Measurements from ENCODE around the gene BET1. TPM values are rescaled to one million over a fixed set of nuclear protein-coding genes. Genes with fewer than 3 reads are reported as not detected.

BET1 gene
- total RNA-seq, 1 donor from 2014 or later = 60.7 TPM

DNA sequence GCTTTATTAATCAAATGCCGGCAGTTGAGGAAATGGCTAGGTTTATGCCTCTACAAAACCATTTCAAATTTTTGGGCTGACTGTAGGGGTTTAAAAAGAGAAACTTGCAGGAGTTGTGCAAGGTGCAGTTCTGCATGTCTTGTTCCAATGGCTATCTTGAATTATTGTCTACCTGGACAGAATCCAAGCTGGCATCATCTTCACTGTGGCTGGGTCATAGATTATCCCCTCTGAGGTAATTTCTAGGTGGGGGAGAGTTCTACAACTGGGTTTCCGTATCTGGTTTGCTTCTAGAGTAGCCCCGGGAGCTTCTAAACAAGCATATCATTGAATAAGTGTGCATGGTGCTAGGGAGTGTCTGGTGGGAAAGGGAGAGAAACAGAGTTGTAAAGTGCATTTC, 16.9 kb downstream of the BET1 start:
- Histone ChIP-seq H3K9me3 (ENCODE audit: low read depth) (no peaks in the 10 kb centered on the region), H3K4me2 (no peak overlapping the region), H3K4me3 (no peak overlapping the region), H4K20me1 (ENCODE audit: low read depth) (no peaks in the 10 kb centered on the region), H3F3A (ENCODE audit: low read depth) (no peaks in the 10 kb centered on the region), H3K79me2 (ENCODE audit: low read depth) (no peaks in the 10 kb centered on the region), H3K27me3 (no peaks in the 10 kb centered on the region), H2AFZ (replicated peaks) (no peak overlapping the region), H3K27ac (no peak overlapping the region), H3K4me1 (no peaks in the 10 kb centered on the region), H3K36me3 (no peaks in the 10 kb centered on the region), H3K9ac (no peak overlapping the region)
- Mint-ChIP-seq H3K4me1 (no peaks in the 10 kb centered on the region), H3K4me3 (no peak overlapping the region), H3K27me3 (ENCODE audit: insufficient read depth, low read depth) (no peaks in the 10 kb centered on the region), H3K36me3 (peaks cover under 1% of the 10 kb centered on the region), H3K9me3 (no peaks in the 10 kb centered on the region), H3K27ac (no peak overlapping the region)
- no peak for DNase-seq (ENCODE audit: low spot score)
- TF ChIP-seq EZH2 (IDR thresholded peaks at IDR 0.05) (no peak), EZH2phosphoT487 (IDR thresholded peaks at IDR 0.05) (no peak)
- TF ChIP-seq, protein P1, sequence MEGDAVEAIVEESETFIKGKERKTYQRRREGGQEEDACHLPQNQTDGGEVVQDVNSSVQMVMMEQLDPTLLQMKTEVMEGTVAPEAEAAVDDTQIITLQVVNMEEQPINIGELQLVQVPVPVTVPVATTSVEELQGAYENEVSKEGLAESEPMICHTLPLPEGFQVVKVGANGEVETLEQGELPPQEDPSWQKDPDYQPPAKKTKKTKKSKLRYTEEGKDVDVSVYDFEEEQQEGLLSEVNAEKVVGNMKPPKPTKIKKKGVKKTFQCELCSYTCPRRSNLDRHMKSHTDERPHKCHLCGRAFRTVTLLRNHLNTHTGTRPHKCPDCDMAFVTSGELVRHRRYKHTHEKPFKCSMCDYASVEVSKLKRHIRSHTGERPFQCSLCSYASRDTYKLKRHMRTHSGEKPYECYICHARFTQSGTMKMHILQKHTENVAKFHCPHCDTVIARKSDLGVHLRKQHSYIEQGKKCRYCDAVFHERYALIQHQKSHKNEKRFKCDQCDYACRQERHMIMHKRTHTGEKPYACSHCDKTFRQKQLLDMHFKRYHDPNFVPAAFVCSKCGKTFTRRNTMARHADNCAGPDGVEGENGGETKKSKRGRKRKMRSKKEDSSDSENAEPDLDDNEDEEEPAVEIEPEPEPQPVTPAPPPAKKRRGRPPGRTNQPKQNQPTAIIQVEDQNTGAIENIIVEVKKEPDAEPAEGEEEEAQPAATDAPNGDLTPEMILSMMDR (IDR thresholded peaks at IDR 0.05) = no peak

DNA sequence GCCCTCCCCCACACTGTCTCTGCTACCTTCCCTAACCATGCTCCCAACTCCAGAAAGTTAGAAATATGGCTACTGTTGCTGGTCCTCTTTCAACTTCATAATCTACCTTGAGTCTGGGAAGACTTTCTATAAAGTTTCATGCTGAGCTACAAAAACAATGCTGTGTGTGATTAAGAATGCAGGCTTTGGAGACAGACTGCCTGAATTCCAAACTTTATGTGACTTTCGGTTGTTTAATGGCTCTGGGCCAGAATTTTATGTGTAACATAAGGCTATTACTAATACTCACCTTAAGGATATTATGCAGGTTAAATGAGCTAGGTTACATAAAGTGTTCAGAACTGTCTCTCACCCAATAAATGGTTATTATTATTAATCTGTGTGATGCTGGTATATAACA, 19.1 kb downstream of the BET1 start:
- H3K4me1 Mint-ChIP-seq = no peaks in the 10 kb centered on the region
- H2AFZ ChIP-seq (replicated peaks) = no peak overlapping the region
- H3K9me3 ChIP-seq (ENCODE audit: low read depth) = no peaks in the 10 kb centered on the region
- H3K36me3 Mint-ChIP-seq = no peaks in the 10 kb centered on the region
- H3K36me3 ChIP-seq = no peaks in the 10 kb centered on the region
- no peak overlapping the region for H3K9ac ChIP-seq
- no peaks in the 10 kb centered on the region for H3K9me3 Mint-ChIP-seq
- no peaks in the 10 kb centered on the region for H3K27me3 Mint-ChIP-seq (ENCODE audit: insufficient read depth, low read depth)
- H4K20me1 ChIP-seq (ENCODE audit: low read depth) = no peaks in the 10 kb centered on the region
- no peak overlapping the region for H3K27ac Mint-ChIP-seq
- no peaks in the 10 kb centered on the region for H3K79me2 ChIP-seq (ENCODE audit: low read depth)
- no peak for DNase-seq (ENCODE audit: low spot score)
- H3K4me2 ChIP-seq = no peak overlapping the region
- H3K27ac ChIP-seq = no peak overlapping the region
- peaks cover 7% of the 10 kb centered on the region for H3K4me1 ChIP-seq
- no peak overlapping the region for H3K4me3 ChIP-seq
- no peak for TF ChIP-seq EZH2phosphoT487 (IDR thresholded peaks at IDR 0.05)
- TF ChIP-seq, protein P1 (IDR thresholded peaks at IDR 0.05) = no peak
- no peak for TF ChIP-seq EZH2 (IDR thresholded peaks at IDR 0.05)
- no peaks in the 10 kb centered on the region for H3K27me3 ChIP-seq
- no peaks in the 10 kb centered on the region for H3F3A ChIP-seq (ENCODE audit: low read depth)
- H3K4me3 Mint-ChIP-seq = no peak overlapping the region

DNA sequence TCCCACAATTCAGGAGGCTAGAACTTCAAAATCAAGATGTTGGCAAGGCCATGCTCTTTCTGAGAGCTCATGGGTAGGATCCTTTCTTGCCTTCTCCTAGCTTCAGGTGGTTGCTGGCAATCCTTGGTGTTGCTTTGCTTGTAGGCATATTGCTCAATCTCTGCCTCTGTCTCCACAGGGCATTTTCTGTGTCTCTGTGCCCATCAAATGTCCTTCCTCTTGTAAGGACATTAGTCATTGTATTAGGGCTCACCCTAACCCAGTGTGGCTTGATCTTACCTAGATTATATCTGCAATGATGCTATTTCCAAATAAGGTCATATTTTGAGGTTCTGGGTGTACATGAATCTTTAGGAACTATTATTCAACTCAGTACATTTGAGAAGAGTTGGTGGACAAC, 20.1 kb downstream of the BET1 start:
- H4K20me1 ChIP-seq (ENCODE audit: low read depth) = no peaks in the 10 kb centered on the region
- TF ChIP-seq, protein P1 (IDR thresholded peaks at IDR 0.05) = no peak
- TF ChIP-seq EZH2phosphoT487 (IDR thresholded peaks at IDR 0.05) (no peak), EZH2 (IDR thresholded peaks at IDR 0.05) (no peak)
- H3K36me3 ChIP-seq = no peaks in the 10 kb centered on the region
- DNase-seq (ENCODE audit: low spot score) = no peak
- no peaks in the 10 kb centered on the region for H3K9me3 ChIP-seq (ENCODE audit: low read depth)
- H3F3A ChIP-seq (ENCODE audit: low read depth) = no peaks in the 10 kb centered on the region
- Mint-ChIP-seq H3K27me3 (ENCODE audit: insufficient read depth, low read depth) (no peaks in the 10 kb centered on the region), H3K9me3 (no peaks in the 10 kb centered on the region), H3K27ac (no peak overlapping the region), H3K36me3 (no peaks in the 10 kb centered on the region), H3K4me1 (no peaks in the 10 kb centered on the region), H3K4me3 (no peak overlapping the region)
- peaks cover 7% of the 10 kb centered on the region for H3K4me1 ChIP-seq
- H2AFZ ChIP-seq (replicated peaks) = no peak overlapping the region
- no peak overlapping the region for H3K9ac ChIP-seq
- H3K79me2 ChIP-seq (ENCODE audit: low read depth) = no peaks in the 10 kb centered on the region
- no peak overlapping the region for H3K4me2 ChIP-seq
- H3K4me3 ChIP-seq = no peak overlapping the region
- no peaks in the 10 kb centered on the region for H3K27me3 ChIP-seq
- H3K27ac ChIP-seq = no peak overlapping the region
